OCI-LY7 (cell line): ENCODE results near the gene HMG20A. TPM values are rescaled to one million over a fixed set of nuclear protein-coding genes. Genes with fewer than 3 reads are reported as not detected.

Experiments used
- BruUV-seq: library from RNA; stranded (reverse); fragments of 400-500 nt; replicated peaks from 2 replicates; lab custom pipeline; 2021; lab: Mats Ljungman, UMichigan
- CTCF ChIA-PET: fragments of 300-600 bp; sonication (Branson Sonifier 250); formaldehyde crosslinking; loops from one replicate; lab custom pipeline; 2022; ENCODE audit warnings: antibody characterized with exemption; ENCODE audit not compliant: unreplicated experiment; lab: Charles Lee
- POLR2A ChIA-PET: fragments of 300-600 bp; sonication (Branson Sonifier 250); formaldehyde crosslinking; loops from one replicate; lab custom pipeline; 2022; ENCODE audit warnings: antibody characterized with exemption; lab: Charles Lee
- DNase-seq: peaks from one replicate; pipeline ENCODE4 v3.0.0-alpha.2; 2015; ENCODE audit warnings: low spot score
- H2AFZ ChIP-seq: fragments of 200-600 bp; sonication (generic), shearing (Covaris generic); 2 replicates; pipeline ENCODE4 v1.6.1; 2014; ENCODE audit warnings: mild to moderate bottlenecking, antibody characterized with exemption, low read length, moderate library complexity
- H3K27ac ChIP-seq: fragments of 200-600 bp; sonication (generic); 2 replicates; pipeline ENCODE4 v1.5.1; 2014; ENCODE audit warnings: mixed run types, low read depth, mild to moderate bottlenecking, moderate library complexity, low read length, inconsistent platforms; ENCODE audit not compliant: poor library complexity, severe bottlenecking
- H3K36me3 ChIP-seq: fragments of 200-600 bp; sonication (generic); 2 replicates; pipeline ENCODE4 v1.6.1; 2014; ENCODE audit warnings: mild to moderate bottlenecking, antibody characterized with exemption, low read length, moderate library complexity, mixed read lengths; ENCODE audit not compliant: insufficient read depth
- H3K4me1 ChIP-seq: fragments of 200-600 bp; sonication (generic); 2 replicates; pipeline ENCODE4 v1.5.1; 2014; ENCODE audit warnings: mild to moderate bottlenecking, low read length; ENCODE audit not compliant: insufficient read depth, poor library complexity, severe bottlenecking
- H3K4me2 ChIP-seq: fragments of 200-600 bp; sonication (generic); 2 replicates; pipeline ENCODE4 v1.6.1; 2014; ENCODE audit warnings: mild to moderate bottlenecking, low read length
- H3K4me3 ChIP-seq: fragments of 200-600 bp; sonication (generic); 2 replicates; pipeline ENCODE4 v1.5.1; 2014; ENCODE audit warnings: mild to moderate bottlenecking, low read depth, low read length; ENCODE audit not compliant: poor library complexity, severe bottlenecking
- H3K79me2 ChIP-seq: fragments of 200-600 bp; sonication (generic); 2 replicates; pipeline ENCODE4 v1.6.1; 2016; ENCODE audit warnings: low read depth, mild to moderate bottlenecking, low read length, moderate library complexity, mixed read lengths; ENCODE audit not compliant: insufficient read depth
- H3K9me2 ChIP-seq: fragments of 200-600 bp; sonication (generic); 2 replicates; pipeline ENCODE4 v1.6.1; 2016; ENCODE audit warnings: mild to moderate bottlenecking, low read length, mixed read lengths; ENCODE audit not compliant: insufficient read depth
- H3K9me3 ChIP-seq: fragments of 200-600 bp; sonication (generic); 2 replicates; pipeline ENCODE4 v1.6.1; 2014; ENCODE audit warnings: mild to moderate bottlenecking, mixed run types, low read length, mixed read lengths
- H4K20me1 ChIP-seq: fragments of 200-600 bp; sonication (generic); 2 replicates; pipeline ENCODE4 v1.6.1; 2014; ENCODE audit warnings: mild to moderate bottlenecking, antibody characterized with exemption, low read length, moderate library complexity, mixed read lengths; ENCODE audit not compliant: insufficient read depth
- CTCF ChIP-seq: fragments of 200-600 bp; sonication (generic); conservative IDR thresholded peaks from 2 replicates; pipeline ENCODE4 v1.5.1; 2014; ENCODE audit warnings: mild to moderate bottlenecking, antibody characterized with exemption, low read length, moderate library complexity, mixed read lengths
- EZH2phosphoT487 ChIP-seq: fragments of 200-600 bp; sonication (generic); IDR thresholded peaks from 2 replicates; pipeline ENCODE4 v1.6.1; 2018; ENCODE audit warnings: low read depth, borderline replicate concordance, mild to moderate bottlenecking, mixed run types, antibody characterized with exemption, low read length, moderate library complexity, mixed read lengths
- intact Hi-C: fragments of 100-400 bp; cut with micrococcal nuclease; formaldehyde crosslinking; loops from one replicate; pipeline ENCODE4 v1.10.0; 2022; ENCODE audit not compliant: unreplicated experiment
- total RNA-seq, 2 experiments: library from RNA; depleted of rRNA in 1 of 2; stranded (reverse); fragments of >200 nt in 1 of 2; shearing (Covaris generic) in 1 of 2; gene quantifications; 2 replicates each; pipeline ENCODE4 v1.2.3, GENCODE V29; 2014 to 2022

Gene HMG20A
- total RNA-seq, 2 experiments from 2014 or later = 29.1 to 49.9 TPM

- no peak overlapping the region for H3K27ac ChIP-seq
- no peaks in the 10 kb centered on the region for H3K4me1 ChIP-seq
- H3K36me3 ChIP-seq = 0 out of 2 replicates have a peak, but pooled peaks cover 3% of the 10 kb centered on the region
- no peaks in the 10 kb centered on the region for H4K20me1 ChIP-seq
- H3K79me2 ChIP-seq = peaks cover 27% of the 10 kb centered on the region; the same call in 1 of the 2 replicates
- intact Hi-C loops = no loop called here
- CTCF ChIA-PET = no interaction called here
- no peak overlapping the region for H3K4me2 ChIP-seq
- no TSS peak for BruUV-seq
- H3K9me2 ChIP-seq = no peaks in the 10 kb centered on the region
- no peak overlapping the region for H2AFZ ChIP-seq
- H3K4me3 ChIP-seq = no peak overlapping the region
- TF ChIP-seq EZH2phosphoT487 (no peak), CTCF (no peak)
- no peaks in the 10 kb centered on the region for H3K9me3 ChIP-seq
- peak; percentile 7 for DNase-seq
- POLR2A ChIA-PET = interaction anchor here (1.0 kb wide), 1 partner anchor 10 kb away, joined by 3 read pairs; no protein-coding TSS in a partner anchor
Measured at GRCh38 chr15:77436822-77437221, 16.1 kb downstream of the HMG20A start.

DNA sequence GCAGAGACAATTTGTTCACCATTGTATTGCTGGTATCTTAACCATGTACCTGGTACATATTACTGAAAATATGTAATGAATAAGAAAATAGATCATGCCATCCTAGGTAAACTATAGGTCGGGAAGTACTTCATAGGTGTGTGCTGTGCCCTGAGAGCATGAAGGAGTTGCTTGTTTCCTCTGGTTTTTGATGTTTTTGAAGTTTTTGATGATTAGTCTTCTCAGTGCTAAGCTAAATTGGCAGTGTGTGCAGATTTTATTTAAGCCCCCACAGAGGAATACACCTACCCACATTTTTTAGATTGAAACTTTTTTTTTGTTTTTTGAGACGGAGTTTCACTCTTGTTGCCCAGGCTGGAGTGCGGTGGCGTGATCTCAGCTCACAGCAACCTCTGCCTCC is 16.6 kb downstream of the HMG20A start:
- no peak for TF ChIP-seq CTCF
- TF ChIP-seq EZH2phosphoT487 = no peak
- Histone ChIP-seq H3K9me3 (no peaks in the 10 kb centered on the region), H3K4me3 (no peak overlapping the region), H3K27ac (no peak overlapping the region), H4K20me1 (0 out of 2 replicates have a peak, but pooled peaks cover 4% of the 10 kb centered on the region), H3K9me2 (no peaks in the 10 kb centered on the region), H3K79me2 (peaks cover 23% of the 10 kb centered on the region; the same call in 1 of the 2 replicates), H3K36me3 (0 out of 2 replicates have a peak, but pooled peaks cover 3% of the 10 kb centered on the region), H3K4me2 (no peak overlapping the region), H3K4me1 (no peaks in the 10 kb centered on the region), H2AFZ (no peak overlapping the region)
- DNase-seq = no peak
- intact Hi-C loops = no loop called here
- no TSS peak for BruUV-seq
- ChIA-PET CTCF (no interaction called here), POLR2A (interaction anchor here (0.7 to 1.0 kb wide), 3 partner anchors 10 to 44 kb away, joined by 3 read pairs; no protein-coding TSS in a partner anchor)

- intact Hi-C loops = no loop called here
- Histone ChIP-seq H3K4me3 (no peak overlapping the region), H3K79me2 (peaks cover 31% of the 10 kb centered on the region; the same call in 1 of the 2 replicates), H3K4me1 (no peaks in the 10 kb centered on the region), H3K27ac (no peak overlapping the region), H3K4me2 (no peak overlapping the region), H4K20me1 (peaks cover 9% of the 10 kb centered on the region; the same call in 1 of the 2 replicates), H2AFZ (no peak overlapping the region), H3K36me3 (0 out of 2 replicates have a peak, but pooled peaks cover 3% of the 10 kb centered on the region), H3K9me2 (no peaks in the 10 kb centered on the region), H3K9me3 (no peaks in the 10 kb centered on the region)
- POLR2A ChIA-PET = no interaction called here
- no peak for DNase-seq
- CTCF ChIA-PET = no interaction called here
- no TSS peak for BruUV-seq
- TF ChIP-seq CTCF (no peak), EZH2phosphoT487 (no peak)
Measured at GRCh38 chr15:77440378-77440999, 19.8 kb downstream of the HMG20A start.
